NCI-H1105 (cell line): Measurements from ENCODE around the gene PTPRT.

ENCODE experiments used
- DNase-seq: peaks from one replicate; lab custom pipeline; 2025; lab: John Stamatoyannopoulos, UW

Gene PTPRT

GRCh38 chr20:42376131-42376530 is 813.6 kb downstream of the PTPRT start:
- DNase-seq: no peak

GRCh38 chr20:42373049-42373448 is 816.7 kb downstream of the PTPRT start:
- no peak for DNase-seq

- DNase-seq: no peak
These were observed 819.6 kb downstream of the PTPRT start for GRCh38 chr20:42370075-42370474.

GRCh38 chr20:42368910-42369309 is 820.8 kb downstream of the PTPRT start:
- DNase-seq: no peak

- peak; percentile 43 for DNase-seq
These were observed 823.1 kb downstream of the PTPRT start for GRCh38 chr20:42366626-42367025.

- DNase-seq: no peak
These were observed 825.3 kb downstream of the PTPRT start for GRCh38 chr20:42364446-42364845.

- DNase-seq: no peak
These were observed 828.2 kb downstream of the PTPRT start for GRCh38 chr20:42361402-42361970.

GRCh38 chr20:42360621-42361020 is 829.1 kb downstream of the PTPRT start:
- DNase-seq: no peak

- no peak for DNase-seq
These were observed 830.1 kb downstream of the PTPRT start for GRCh38 chr20:42359617-42360016.

- no peak for DNase-seq
These were observed 837.6 kb downstream of the PTPRT start for GRCh38 chr20:42352096-42352495.

GRCh38 chr20:42350521-42350920 is 839.2 kb downstream of the PTPRT start:
- DNase-seq: no peak

GRCh38 chr20:42346189-42347170 is 843.2 kb downstream of the PTPRT start:
- no peak for DNase-seq

- no peak for DNase-seq
These were observed 848.1 kb downstream of the PTPRT start for GRCh38 chr20:42341654-42342053.

GRCh38 chr20:42340368-42340767 is 849.3 kb downstream of the PTPRT start:
- DNase-seq: no peak

- DNase-seq: no peak
These were observed 851.2 kb downstream of the PTPRT start for GRCh38 chr20:42338294-42339201.

- no peak for DNase-seq
These were observed 853.1 kb downstream of the PTPRT start for GRCh38 chr20:42336576-42336975.

- no peak for DNase-seq
These were observed 870.3 kb downstream of the PTPRT start for GRCh38 chr20:42319252-42320013.

GRCh38 chr20:42313704-42314103 is 876.0 kb downstream of the PTPRT start:
- no peak for DNase-seq

- no peak for DNase-seq
These were observed 880.7 kb downstream of the PTPRT start for GRCh38 chr20:42309050-42309449.

- no peak for DNase-seq
These were observed 881.5 kb downstream of the PTPRT start for GRCh38 chr20:42308171-42308570.

GRCh38 chr20:42295592-42295991 is 894.1 kb downstream of the PTPRT start:
- no peak for DNase-seq

GRCh38 chr20:42294976-42295375 is 894.7 kb downstream of the PTPRT start:
- no peak for DNase-seq
